GM12801 (cell line): ENCODE measurements around the gene NRXN3.

ENCODE experiments used
- TF ChIP-seq, protein P1 (sequence below): IDR thresholded peaks from one replicate; pipeline ENCODE4 v1.5.1; 2011; ENCODE audit warnings: control low read depth; ENCODE audit not compliant: insufficient read length; ENCODE audit errors: extremely low read depth

NRXN3 gene

GRCh38 chr14:79027138-79027537 lies 857.0 kb downstream of the NRXN3 start:
- TF ChIP-seq, protein P1, sequence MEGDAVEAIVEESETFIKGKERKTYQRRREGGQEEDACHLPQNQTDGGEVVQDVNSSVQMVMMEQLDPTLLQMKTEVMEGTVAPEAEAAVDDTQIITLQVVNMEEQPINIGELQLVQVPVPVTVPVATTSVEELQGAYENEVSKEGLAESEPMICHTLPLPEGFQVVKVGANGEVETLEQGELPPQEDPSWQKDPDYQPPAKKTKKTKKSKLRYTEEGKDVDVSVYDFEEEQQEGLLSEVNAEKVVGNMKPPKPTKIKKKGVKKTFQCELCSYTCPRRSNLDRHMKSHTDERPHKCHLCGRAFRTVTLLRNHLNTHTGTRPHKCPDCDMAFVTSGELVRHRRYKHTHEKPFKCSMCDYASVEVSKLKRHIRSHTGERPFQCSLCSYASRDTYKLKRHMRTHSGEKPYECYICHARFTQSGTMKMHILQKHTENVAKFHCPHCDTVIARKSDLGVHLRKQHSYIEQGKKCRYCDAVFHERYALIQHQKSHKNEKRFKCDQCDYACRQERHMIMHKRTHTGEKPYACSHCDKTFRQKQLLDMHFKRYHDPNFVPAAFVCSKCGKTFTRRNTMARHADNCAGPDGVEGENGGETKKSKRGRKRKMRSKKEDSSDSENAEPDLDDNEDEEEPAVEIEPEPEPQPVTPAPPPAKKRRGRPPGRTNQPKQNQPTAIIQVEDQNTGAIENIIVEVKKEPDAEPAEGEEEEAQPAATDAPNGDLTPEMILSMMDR: no peak

DNA sequence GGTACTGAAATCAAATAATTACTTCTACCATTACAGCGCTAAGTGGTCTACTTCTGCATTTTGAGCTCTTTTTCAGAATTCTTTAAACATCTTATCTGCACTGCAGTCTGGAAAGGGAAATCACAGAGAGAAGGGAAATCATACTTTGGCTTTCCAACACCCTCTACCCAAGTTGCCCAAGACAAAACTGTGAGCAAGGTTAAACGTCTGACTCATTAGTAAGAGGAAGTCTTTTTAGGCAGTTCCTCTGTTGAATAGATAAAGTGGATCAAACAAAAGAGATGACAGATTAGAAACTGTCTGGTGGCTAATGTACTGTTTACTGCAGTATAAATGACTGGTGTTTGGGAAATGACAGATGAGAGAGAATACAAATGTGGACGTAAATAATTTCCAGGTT lies 858.1 kb downstream of the NRXN3 start:
- TF ChIP-seq, protein P1: no peak

GRCh38 chr14:79036441-79036840 lies 866.3 kb downstream of the NRXN3 start:
- TF ChIP-seq, protein P1: no peak

- TF ChIP-seq, protein P1: no peak
Measured at GRCh38 chr14:79037106-79037505, 866.9 kb downstream of the NRXN3 start.

DNA sequence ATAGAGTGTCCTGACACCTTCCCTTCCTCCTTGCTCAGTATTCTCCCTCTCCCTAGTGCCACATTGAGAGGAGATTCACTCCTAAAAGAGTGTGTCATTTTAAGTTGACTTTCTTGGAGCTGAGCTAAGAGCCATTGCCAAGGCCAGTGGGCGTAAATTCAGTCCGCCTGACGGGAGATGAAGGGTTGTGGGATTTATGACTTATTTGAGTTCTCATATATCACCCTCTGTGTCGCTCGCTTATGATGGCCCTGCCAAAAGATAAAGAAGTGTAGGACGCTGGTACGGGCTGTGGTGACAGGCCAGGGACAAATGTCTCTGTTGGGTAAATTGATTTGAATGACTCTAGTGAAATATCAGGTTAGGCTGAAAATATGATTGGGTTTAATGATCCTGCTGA lies 867.4 kb downstream of the NRXN3 start:
- TF ChIP-seq, protein P1: no peak

GRCh38 chr14:79040790-79041189 lies 870.6 kb downstream of the NRXN3 start:
- TF ChIP-seq, protein P1: no peak

- TF ChIP-seq, protein P1: no peak
Measured at GRCh38 chr14:79043194-79043889, 873.2 kb downstream of the NRXN3 start.
